GM12891 (cell line): Measurements from ENCODE around the gene PRPF39.

Source experiments
- POLR2A ChIP-seq: IDR thresholded peaks from 2 replicates; pipeline ENCODE4 v1.6.1; 2011; ENCODE audit warnings: low read depth, low read length, control low read depth
- POLR2AphosphoS5 ChIP-seq: IDR thresholded peaks from 2 replicates; pipeline ENCODE4 v1.6.1; 2011; ENCODE audit warnings: low read depth, low read length, control low read depth
- SPI1 ChIP-seq: IDR thresholded peaks from 2 replicates; pipeline ENCODE4 v1.6.1; 2011; ENCODE audit warnings: low read depth, low read length, control low read depth
- TAF1 ChIP-seq: IDR thresholded peaks from 2 replicates; pipeline ENCODE4 v1.6.1; 2011; ENCODE audit warnings: low read depth, low read length, control low read depth

- no peak for TF ChIP-seq POLR2A
- TF ChIP-seq POLR2AphosphoS5, result no peak
- no peak for TF ChIP-seq TAF1
- TF ChIP-seq SPI1, result no peak
These were observed 1.0 kb downstream of the PRPF39 start for GRCh38 chr14:45084946-45085346.
